SU-DHL-6 (cell line): ENCODE results near the gene GNG7.

ENCODE experiments used
- H2AFZ ChIP-seq: fragments of 200-600 bp; sonication (generic); 2 replicates; pipeline ENCODE4 v1.6.1; 2014; ENCODE audit warnings: low read depth, mild to moderate bottlenecking, moderate library complexity, mixed read lengths, antibody characterized with exemption, low read length; ENCODE audit not compliant: severe bottlenecking
- H3F3A ChIP-seq: fragments of 200-600 bp; shearing (Covaris generic); 2 replicates; pipeline ENCODE4 v1.6.0; 2016; ENCODE audit warnings: antibody characterized with exemption, mild to moderate bottlenecking; ENCODE audit not compliant: insufficient read depth
- H3K27ac ChIP-seq: fragments of 200-600 bp; sonication (generic); 2 replicates; pipeline ENCODE4 v1.5.1; 2016; ENCODE audit warnings: low read depth, mild to moderate bottlenecking, low read length, moderate library complexity, mixed read lengths
- H3K27me3 ChIP-seq: fragments of 200-600 bp; sonication (generic), shearing (Covaris generic); 2 replicates; pipeline ENCODE4 v1.6.0; 2014; ENCODE audit warnings: mild to moderate bottlenecking, low read length
- H3K36me3 ChIP-seq: fragments of 200-600 bp; sonication (generic); 2 replicates; pipeline ENCODE4 v1.6.1; 2014; ENCODE audit warnings: mild to moderate bottlenecking, low read length, mixed read lengths
- H3K4me2 ChIP-seq: fragments of 300-600, 200-600 bp; shearing (Covaris generic), sonication (generic); 2 replicates; pipeline ENCODE4 v1.6.0; 2014; ENCODE audit warnings: low read length, low read depth, mild to moderate bottlenecking; ENCODE audit not compliant: poor library complexity, severe bottlenecking
- H3K4me3 ChIP-seq: fragments of 200-600 bp; sonication (generic); 2 replicates; pipeline ENCODE4 v1.5.1; 2014; ENCODE audit warnings: antibody characterized with exemption, low read length, mild to moderate bottlenecking, mixed read lengths; ENCODE audit not compliant: insufficient read depth, poor library complexity, severe bottlenecking
- H3K79me2 ChIP-seq: fragments of 200-600 bp; sonication (generic); 2 replicates; pipeline ENCODE4 v1.6.1; 2014; ENCODE audit warnings: mild to moderate bottlenecking, low read length, moderate library complexity; ENCODE audit not compliant: insufficient read depth
- H3K9ac ChIP-seq: fragments of 200-600 bp; sonication (generic); 2 replicates; pipeline ENCODE4 v1.7.0; 2014; ENCODE audit warnings: mild to moderate bottlenecking, low read length
- H3K9me2 ChIP-seq: fragments of 200-600 bp; sonication (generic); replicated peaks from 2 replicates; pipeline ENCODE4 v1.6.1; 2014; ENCODE audit warnings: low read length; ENCODE audit not compliant: insufficient read depth
- H3K9me3 ChIP-seq: fragments of 200-600 bp; sonication (generic); 2 replicates; pipeline ENCODE4 v1.6.1; 2014; ENCODE audit warnings: low read length, mixed read lengths; ENCODE audit not compliant: insufficient read depth
- H4K20me1 ChIP-seq: fragments of 200-600 bp; sonication (generic); 2 replicates; pipeline ENCODE4 v1.6.1; 2014; ENCODE audit warnings: low read depth, mild to moderate bottlenecking, antibody characterized with exemption, low read length, moderate library complexity, mixed read lengths
- EZH2phosphoT487 ChIP-seq: fragments of 200-600 bp; sonication (generic), shearing (Covaris generic); conservative IDR thresholded peaks from 2 replicates; pipeline ENCODE4 v1.6.1; 2018; ENCODE audit warnings: mild to moderate bottlenecking, antibody characterized with exemption, low read length, moderate library complexity, mixed read lengths
- TF ChIP-seq, protein P1 (sequence below): fragments of 200-600 bp; sonication (generic); IDR thresholded peaks from one replicate; pipeline ENCODE4 v1.5.1; 2017; ENCODE audit warnings: antibody characterized with exemption, mild to moderate bottlenecking, low read length, moderate library complexity; ENCODE audit not compliant: insufficient read depth, poor library complexity, severe bottlenecking

GNG7 gene

DNA sequence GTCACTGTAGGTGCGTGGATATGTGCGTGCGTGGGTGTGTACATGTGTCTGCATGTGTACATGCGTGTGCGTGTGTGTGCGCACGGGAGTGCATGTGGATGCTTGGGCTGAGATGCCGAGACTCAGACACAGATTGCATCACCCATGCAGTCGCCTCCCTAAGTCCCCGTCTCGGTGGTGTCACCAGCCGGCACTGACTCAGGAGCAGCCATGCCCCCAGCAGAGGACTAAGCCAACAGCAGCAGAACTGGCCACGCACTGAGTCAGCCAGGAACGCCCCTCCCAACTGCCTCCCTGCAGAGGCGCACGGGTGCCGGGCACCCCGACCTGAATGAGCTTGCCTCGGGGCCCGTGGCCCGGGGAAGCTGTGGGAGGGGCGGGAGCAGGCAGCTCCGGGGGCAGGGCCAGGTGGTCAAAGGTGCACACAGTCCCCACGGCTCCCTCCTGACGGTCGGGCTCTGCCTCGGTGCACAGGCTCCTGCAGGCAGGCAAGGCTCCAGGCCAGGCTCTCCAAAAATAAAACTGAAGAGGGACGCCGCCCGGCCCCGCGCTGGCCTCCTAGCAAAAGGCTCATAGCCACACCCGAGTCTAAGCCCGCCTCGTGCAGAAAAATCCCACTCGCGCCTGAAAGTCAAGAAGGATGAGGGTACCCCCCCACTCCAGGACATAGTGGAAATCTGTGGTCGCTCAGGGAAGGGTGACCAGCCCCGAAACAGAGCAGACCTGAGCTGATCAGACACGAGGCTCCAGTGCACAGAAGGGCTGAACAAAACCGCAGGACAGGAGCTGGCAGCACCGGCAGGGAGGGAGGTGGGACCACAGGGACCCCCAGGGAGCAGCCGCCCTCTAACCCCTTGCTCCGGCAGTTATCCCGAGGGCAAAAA lies 177.4 kb downstream of the GNG7 start:
- H3K9me2 ChIP-seq: no peaks in the 10 kb centered on the region
- TF ChIP-seq, protein P1, sequence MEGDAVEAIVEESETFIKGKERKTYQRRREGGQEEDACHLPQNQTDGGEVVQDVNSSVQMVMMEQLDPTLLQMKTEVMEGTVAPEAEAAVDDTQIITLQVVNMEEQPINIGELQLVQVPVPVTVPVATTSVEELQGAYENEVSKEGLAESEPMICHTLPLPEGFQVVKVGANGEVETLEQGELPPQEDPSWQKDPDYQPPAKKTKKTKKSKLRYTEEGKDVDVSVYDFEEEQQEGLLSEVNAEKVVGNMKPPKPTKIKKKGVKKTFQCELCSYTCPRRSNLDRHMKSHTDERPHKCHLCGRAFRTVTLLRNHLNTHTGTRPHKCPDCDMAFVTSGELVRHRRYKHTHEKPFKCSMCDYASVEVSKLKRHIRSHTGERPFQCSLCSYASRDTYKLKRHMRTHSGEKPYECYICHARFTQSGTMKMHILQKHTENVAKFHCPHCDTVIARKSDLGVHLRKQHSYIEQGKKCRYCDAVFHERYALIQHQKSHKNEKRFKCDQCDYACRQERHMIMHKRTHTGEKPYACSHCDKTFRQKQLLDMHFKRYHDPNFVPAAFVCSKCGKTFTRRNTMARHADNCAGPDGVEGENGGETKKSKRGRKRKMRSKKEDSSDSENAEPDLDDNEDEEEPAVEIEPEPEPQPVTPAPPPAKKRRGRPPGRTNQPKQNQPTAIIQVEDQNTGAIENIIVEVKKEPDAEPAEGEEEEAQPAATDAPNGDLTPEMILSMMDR: no peak
- no peak for TF ChIP-seq EZH2phosphoT487
- no peaks in the 10 kb centered on the region for H3K9me3 ChIP-seq
- H3K27me3 ChIP-seq: no peaks in the 10 kb centered on the region
- peak overlapping the region; percentile 43 for H3K4me2 ChIP-seq
- no peak overlapping the region for H3K4me3 ChIP-seq
- no peaks in the 10 kb centered on the region; the same call in 1 of the 2 replicates for H4K20me1 ChIP-seq
- no peak overlapping the region for H3K27ac ChIP-seq
- H3F3A ChIP-seq: no peaks in the 10 kb centered on the region
- no peak overlapping the region for H2AFZ ChIP-seq
- no peaks in the 10 kb centered on the region for H3K36me3 ChIP-seq
- H3K9ac ChIP-seq: no peak overlapping the region
- H3K79me2 ChIP-seq: no peaks in the 10 kb centered on the region

DNA sequence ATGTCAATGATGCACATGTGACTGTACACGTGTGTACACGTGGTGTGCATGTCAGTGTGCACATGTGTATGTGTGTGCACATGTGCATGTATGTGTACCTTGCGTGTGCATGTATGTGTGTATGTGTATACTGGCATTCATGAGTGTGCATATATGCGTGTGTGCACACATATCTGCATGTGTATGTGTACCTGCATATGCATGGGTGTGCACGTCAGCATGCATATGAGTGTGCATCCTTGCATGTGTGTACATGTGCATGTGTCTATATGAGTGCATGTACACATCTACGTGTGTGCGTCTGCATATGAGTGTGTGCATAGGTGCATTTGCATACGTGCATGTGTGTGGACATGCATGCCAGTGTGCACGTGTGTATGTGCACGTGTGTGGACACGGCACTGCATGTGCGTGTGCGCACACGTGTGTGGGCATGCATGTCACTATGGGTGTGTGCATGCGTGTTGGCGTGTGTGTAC lies 178.1 kb downstream of the GNG7 start:
- Histone ChIP-seq H3K4me2 (no peak overlapping the region), H3K27ac (no peak overlapping the region), H2AFZ (no peak overlapping the region)

DNA sequence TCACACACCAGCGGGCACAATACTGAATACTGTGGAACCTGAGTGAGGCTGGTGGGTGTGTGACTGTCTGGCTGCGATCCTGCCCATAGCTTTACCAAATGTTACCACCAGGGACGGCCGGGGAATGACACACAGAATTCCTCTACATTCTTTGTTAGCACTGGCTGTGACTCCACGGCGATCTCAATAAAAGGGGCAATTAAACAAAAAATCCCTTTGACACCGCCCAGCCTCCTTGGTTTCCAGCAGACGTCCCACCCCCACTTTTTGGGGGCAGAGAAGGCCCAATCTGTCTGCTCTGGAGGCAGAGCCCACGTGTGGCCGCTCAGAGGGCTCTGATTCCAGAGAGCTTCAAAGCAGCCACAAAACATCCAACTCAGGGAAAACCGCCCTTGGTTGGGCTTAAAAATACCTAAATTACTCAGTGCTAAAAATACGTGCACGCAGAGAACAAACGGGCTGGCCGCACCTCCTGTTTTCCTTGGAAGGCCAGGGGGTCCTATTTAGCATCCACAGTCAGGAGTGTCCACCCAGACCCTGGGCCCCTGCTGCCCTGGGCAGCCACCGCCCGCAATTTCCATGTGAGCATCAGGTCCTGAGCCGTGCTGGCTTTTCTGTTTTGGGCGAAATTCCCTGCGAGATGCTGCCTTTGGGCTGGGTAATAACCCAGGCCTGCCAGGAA lies 178.7 kb downstream of the GNG7 start:
- Histone ChIP-seq H3F3A (no peaks in the 10 kb centered on the region), H2AFZ (no peak overlapping the region), H3K36me3 (no peaks in the 10 kb centered on the region), H3K27me3 (no peaks in the 10 kb centered on the region), H3K4me3 (no peak overlapping the region), H3K4me2 (no peak overlapping the region), H3K9me3 (no peaks in the 10 kb centered on the region), H3K9ac (no peak overlapping the region), H4K20me1 (no peaks in the 10 kb centered on the region; the same call in 1 of the 2 replicates), H3K79me2 (no peaks in the 10 kb centered on the region), H3K27ac (no peak overlapping the region), H3K9me2 (no peaks in the 10 kb centered on the region)
- no peak for TF ChIP-seq EZH2phosphoT487
- TF ChIP-seq, protein P1: no peak

More for the DNA sequence above, 178.1 kb downstream of the GNG7 start:
- Histone ChIP-seq H3K36me3 (no peaks in the 10 kb centered on the region), H4K20me1 (no peaks in the 10 kb centered on the region; the same call in 1 of the 2 replicates), H3K27me3 (no peaks in the 10 kb centered on the region), H3K9ac (no peak overlapping the region), H3K79me2 (no peaks in the 10 kb centered on the region), H3K9me3 (no peaks in the 10 kb centered on the region), H3F3A (no peaks in the 10 kb centered on the region), H3K4me3 (no peak overlapping the region), H3K9me2 (no peaks in the 10 kb centered on the region)
- no peak for TF ChIP-seq EZH2phosphoT487
- TF ChIP-seq, protein P1: no peak
